ENCODE data around the gene PSME4.
A peak's percentile ranks its signal among the peaks of the same experiment; 100 is the strongest.

Gene PSME4

GRCh38 chr2:53867169-53867568 lies 103.6 kb downstream of the PSME4 start:
- H3K79me1 ChIP-seq (ENCODE audit: low read length) = peaks cover 2% of the 10 kb centered on the region

GRCh38 chr2:53865962-53866361 lies 104.8 kb downstream of the PSME4 start:
- Histone ChIP-seq H4K91ac (ENCODE audit: low read depth, low read length) (no peak overlapping the region), H3K4ac (ENCODE audit: low read depth, low read length) (no peak overlapping the region), H3K79me2 (ENCODE audit: control insufficient read depth, insufficient read depth, low read length, poor library complexity) (no peaks in the 10 kb centered on the region), H3K36me3 (ENCODE audit: control insufficient read depth in 1 of 2, insufficient read depth in 2 of 2, low read length in 2 of 2) (peaks cover 10 to 11% of the 10 kb centered on the region in 2 experiments), H2AFZ (ENCODE audit: insufficient read depth, low read length, poor library complexity) (no peak overlapping the region), H4K8ac (ENCODE audit: low read depth, low read length) (no peak overlapping the region), H3K9ac (ENCODE audit: low read length) (no peak overlapping the region), H3K4me2 (ENCODE audit: low read length) (no peak overlapping the region), H3K4me1 (ENCODE audit: control insufficient read depth in 1 of 2, insufficient read depth in 2 of 2, low read length in 2 of 2) (peaks cover 5 to 8% of the 10 kb centered on the region in 2 experiments), H3K27ac (ENCODE audit: low read depth, low read length) (peak overlapping the region; percentile 70), H4K12ac (ENCODE audit: low read depth, low read length) (no peak overlapping the region), H3K9me3 (ENCODE audit: insufficient read depth, low read depth, low read length) (no peaks in the 10 kb centered on the region), H3K18ac (ENCODE audit: low read length) (no peak overlapping the region), H3K4me3 (ENCODE audit: low read depth, low read length) (no peak overlapping the region), H3K23ac (ENCODE audit: low read length) (no peak overlapping the region), H2BK120ac (ENCODE audit: insufficient read depth, low read length, poor library complexity) (no peak overlapping the region), H3K27me3 (ENCODE audit: insufficient read depth, low read length) (no peaks in the 10 kb centered on the region), H3K14ac (ENCODE audit: low read length) (no peak overlapping the region), H3K79me1 (ENCODE audit: low read length) (peaks cover 2% of the 10 kb centered on the region), H2AK5ac (ENCODE audit: low read length) (no peak overlapping the region), H2BK12ac (ENCODE audit: low read length) (no peak overlapping the region), H2BK5ac (ENCODE audit: low read depth, low read length, poor library complexity) (no peak overlapping the region)
- WGBS (ENCODE audit: extremely low coverage, insufficient coverage, insufficient read length) = no CpG with 5 or more reads among the region's 5 CpGs
- peak; percentile 45 to 80 for DNase-seq

More at GRCh38 chr2:53867169-53867568, 103.6 kb downstream of the PSME4 start:
- no peaks in the 10 kb centered on the region for H3K9me3 ChIP-seq (ENCODE audit: insufficient read depth, low read depth, low read length)
- no peaks in the 10 kb centered on the region for H3K27me3 ChIP-seq (ENCODE audit: insufficient read depth, low read length)
- no peak overlapping the region for H4K12ac ChIP-seq (ENCODE audit: low read depth, low read length)
- H3K14ac ChIP-seq (ENCODE audit: low read length) = no peak overlapping the region
- no peak overlapping the region for H4K91ac ChIP-seq (ENCODE audit: low read depth, low read length)
- H2AFZ ChIP-seq (ENCODE audit: insufficient read depth, low read length, poor library complexity) = no peak overlapping the region
- no peak overlapping the region for H2BK5ac ChIP-seq (ENCODE audit: low read depth, low read length, poor library complexity)
- H3K4me2 ChIP-seq (ENCODE audit: low read length) = no peak overlapping the region
- H4K8ac ChIP-seq (ENCODE audit: low read depth, low read length) = no peak overlapping the region
- H2BK12ac ChIP-seq (ENCODE audit: low read length) = no peak overlapping the region
- no peak overlapping the region for H3K18ac ChIP-seq (ENCODE audit: low read length)
- H3K27ac ChIP-seq (ENCODE audit: low read depth, low read length) = no peak overlapping the region
- H2BK120ac ChIP-seq (ENCODE audit: insufficient read depth, low read length, poor library complexity) = no peak overlapping the region
- no peaks in the 10 kb centered on the region for H3K79me2 ChIP-seq (ENCODE audit: control insufficient read depth, insufficient read depth, low read length, poor library complexity)
- no peak overlapping the region for H2AK5ac ChIP-seq (ENCODE audit: low read length)
- H3K36me3 ChIP-seq (ENCODE audit: control insufficient read depth in 1 of 2, insufficient read depth in 2 of 2, low read length in 2 of 2) = peaks cover 10 to 13% of the 10 kb centered on the region in 2 experiments
- peak; percentile 24 to 25 for DNase-seq
- no peak overlapping the region for H3K4ac ChIP-seq (ENCODE audit: low read depth, low read length)
- H3K4me1 ChIP-seq (ENCODE audit: control insufficient read depth in 1 of 2, insufficient read depth in 2 of 2, low read length in 2 of 2) = peaks cover 5 to 8% of the 10 kb centered on the region in 2 experiments
- no CpG with 5 or more reads among the region's 5 CpGs for WGBS (ENCODE audit: extremely low coverage, insufficient coverage, insufficient read length)
- no peak overlapping the region for H3K23ac ChIP-seq (ENCODE audit: low read length)
- H3K4me3 ChIP-seq (ENCODE audit: low read depth, low read length) = no peak overlapping the region
- no peak overlapping the region for H3K9ac ChIP-seq (ENCODE audit: low read length)

GRCh38 chr2:53865264-53865663 lies 105.5 kb downstream of the PSME4 start:
- H3K18ac ChIP-seq (ENCODE audit: low read length) = no peak overlapping the region
- no peak overlapping the region for H3K23ac ChIP-seq (ENCODE audit: low read length)
- H3K27me3 ChIP-seq (ENCODE audit: insufficient read depth, low read length) = no peaks in the 10 kb centered on the region
- H2BK5ac ChIP-seq (ENCODE audit: low read depth, low read length, poor library complexity) = no peak overlapping the region
- H4K12ac ChIP-seq (ENCODE audit: low read depth, low read length) = no peak overlapping the region
- no peak overlapping the region for H2BK12ac ChIP-seq (ENCODE audit: low read length)
- DNase-seq = peak; percentile 78 to 95
- H3K4me2 ChIP-seq (ENCODE audit: low read length) = peak overlapping the region; percentile 36
- H3K4me1 ChIP-seq (ENCODE audit: control insufficient read depth in 1 of 2, insufficient read depth in 2 of 2, low read length in 2 of 2) = peaks cover 5 to 8% of the 10 kb centered on the region in 2 experiments
- H3K79me1 ChIP-seq (ENCODE audit: low read length) = peaks cover 2% of the 10 kb centered on the region
- no peak overlapping the region for H4K8ac ChIP-seq (ENCODE audit: low read depth, low read length)
- H3K9me3 ChIP-seq (ENCODE audit: insufficient read depth, low read depth, low read length) = no peaks in the 10 kb centered on the region
- no peak overlapping the region for H3K4me3 ChIP-seq (ENCODE audit: low read depth, low read length)
- H3K4ac ChIP-seq (ENCODE audit: low read depth, low read length) = no peak overlapping the region
- no peak overlapping the region for H4K91ac ChIP-seq (ENCODE audit: low read depth, low read length)
- peaks cover 8 to 10% of the 10 kb centered on the region in 2 experiments for H3K36me3 ChIP-seq (ENCODE audit: control insufficient read depth in 1 of 2, insufficient read depth in 2 of 2, low read length in 2 of 2)
- no peak overlapping the region for H3K9ac ChIP-seq (ENCODE audit: low read length)
- H3K14ac ChIP-seq (ENCODE audit: low read length) = no peak overlapping the region
- no peak overlapping the region for H2AK5ac ChIP-seq (ENCODE audit: low read length)
- no CpG with 5 or more reads among the region's 2 CpGs for WGBS (ENCODE audit: extremely low coverage, insufficient coverage, insufficient read length)
- peak overlapping the region; percentile 70 for H3K27ac ChIP-seq (ENCODE audit: low read depth, low read length)
- H3K79me2 ChIP-seq (ENCODE audit: control insufficient read depth, insufficient read depth, low read length, poor library complexity) = no peaks in the 10 kb centered on the region
- H2AFZ ChIP-seq (ENCODE audit: insufficient read depth, low read length, poor library complexity) = no peak overlapping the region
- no peak overlapping the region for H2BK120ac ChIP-seq (ENCODE audit: insufficient read depth, low read length, poor library complexity)

- Histone ChIP-seq H3K27me3 (ENCODE audit: insufficient read depth, low read length) (no peaks in the 10 kb centered on the region), H3K36me3 (ENCODE audit: control insufficient read depth in 1 of 2, insufficient read depth in 2 of 2, low read length in 2 of 2) (peaks cover 12 to 15% of the 10 kb centered on the region in 2 experiments), H3K4me2 (ENCODE audit: low read length) (no peak overlapping the region), H3K4me3 (ENCODE audit: low read depth, low read length) (no peak overlapping the region), H2AFZ (ENCODE audit: insufficient read depth, low read length, poor library complexity) (no peak overlapping the region), H3K4me1 (ENCODE audit: control insufficient read depth in 1 of 2, insufficient read depth in 2 of 2, low read length in 2 of 2) (peaks cover 5 to 12% of the 10 kb centered on the region in 2 experiments), H3K79me1 (ENCODE audit: low read length) (peaks cover 2% of the 10 kb centered on the region), H2BK5ac (ENCODE audit: low read depth, low read length, poor library complexity) (no peak overlapping the region), H3K9ac (ENCODE audit: low read length) (no peak overlapping the region), H2AK5ac (ENCODE audit: low read length) (no peak overlapping the region), H3K14ac (ENCODE audit: low read length) (no peak overlapping the region), H3K79me2 (ENCODE audit: control insufficient read depth, insufficient read depth, low read length, poor library complexity) (no peaks in the 10 kb centered on the region), H4K8ac (ENCODE audit: low read depth, low read length) (no peak overlapping the region), H3K27ac (ENCODE audit: low read depth, low read length) (no peak overlapping the region), H4K12ac (ENCODE audit: low read depth, low read length) (no peak overlapping the region), H2BK12ac (ENCODE audit: low read length) (no peak overlapping the region), H3K9me3 (ENCODE audit: insufficient read depth, low read depth, low read length) (no peaks in the 10 kb centered on the region), H3K4ac (ENCODE audit: low read depth, low read length) (no peak overlapping the region), H4K91ac (ENCODE audit: low read depth, low read length) (no peak overlapping the region), H3K23ac (ENCODE audit: low read length) (no peak overlapping the region), H2BK120ac (ENCODE audit: insufficient read depth, low read length, poor library complexity) (no peak overlapping the region), H3K18ac (ENCODE audit: low read length) (no peak overlapping the region)
- no CpG with 5 or more reads among the region's 6 CpGs for WGBS (ENCODE audit: extremely low coverage, insufficient coverage, insufficient read length)
- no peak for DNase-seq
Observed at GRCh38 chr2:53863538-53864227, 107.1 kb downstream of the PSME4 start.
